GM19193 (cell line): ENCODE data around the gene TAX1BP1.

Source experiments
- POLR2A ChIP-seq: IDR thresholded peaks from 4 replicates; pipeline ENCODE4 v1.6.1; 2011; ENCODE audit not compliant: insufficient read depth, insufficient read length; ENCODE audit errors: extremely low read depth

The TAX1BP1 gene

GRCh38 chr7:27875061-27875460 lies 135.1 kb downstream of the TAX1BP1 start:
- no peak for TF ChIP-seq POLR2A

- no peak for TF ChIP-seq POLR2A
Observed at GRCh38 chr7:27875832-27876231, 135.9 kb downstream of the TAX1BP1 start.

DNA sequence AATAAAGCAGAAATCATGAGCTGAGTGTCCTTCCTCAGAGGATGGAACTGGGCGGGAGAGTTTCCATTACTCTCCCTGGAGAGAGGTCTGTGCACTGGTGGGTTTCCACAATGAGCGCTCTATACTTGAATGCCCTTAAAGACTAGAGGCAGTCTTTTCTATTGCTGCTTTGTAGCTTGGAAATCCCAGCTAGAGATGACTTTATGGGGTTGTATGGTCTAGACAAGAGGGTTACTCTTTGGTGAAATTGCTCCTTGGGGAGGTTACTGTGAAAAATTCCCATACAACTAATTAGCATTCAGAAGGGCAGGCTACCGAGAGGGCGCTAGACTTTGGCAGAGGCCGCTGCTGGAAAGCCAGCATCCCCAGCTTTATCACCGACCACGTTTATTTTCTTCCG lies 136.8 kb downstream of the TAX1BP1 start:
- no peak for TF ChIP-seq POLR2A
